ENCODE measurements around the gene UGGT2. TPM values are rescaled to one million over a fixed set of nuclear protein-coding genes. Genes with fewer than 3 reads are reported as not detected.
A peak's percentile ranks its signal among the peaks of the same experiment; 100 is the strongest.

Gene UGGT2
- total RNA-seq, 1 donor from 2014 or later: 40.3 TPM

- Mint-ChIP-seq H3K9me3 (ENCODE audit: low read depth) (no peaks in the 10 kb centered on the region), H3K36me3 (ENCODE audit: low read depth) (peaks cover 1% of the 10 kb centered on the region), H3K27me3 (ENCODE audit: low read depth) (no peaks in the 10 kb centered on the region), H3K4me1 (ENCODE audit: low read depth) (no peaks in the 10 kb centered on the region), H3K27ac (ENCODE audit: unreplicated experiment) (no peak overlapping the region), H3K4me3 (ENCODE audit: unreplicated experiment) (no peak overlapping the region)
- no peak for DNase-seq (ENCODE audit: low spot score)
- TF ChIP-seq CTCF (IDR thresholded peaks at IDR 0.05): no peak
These were observed 20.5 kb downstream of the UGGT2 start for GRCh38 chr13:96032717-96033116.

- H3K4me1 Mint-ChIP-seq (ENCODE audit: low read depth): peaks cover 9% of the 10 kb centered on the region
These were observed 24.2 kb downstream of the UGGT2 start for GRCh38 chr13:96029002-96029401.

GRCh38 chr13:96027496-96027895 is 25.7 kb downstream of the UGGT2 start:
- H3K27me3 Mint-ChIP-seq (ENCODE audit: low read depth): no peaks in the 10 kb centered on the region
- H3K4me3 Mint-ChIP-seq (ENCODE audit: unreplicated experiment): no peak overlapping the region
- no peak overlapping the region for H3K27ac Mint-ChIP-seq (ENCODE audit: unreplicated experiment)
- DNase-seq (ENCODE audit: low spot score): no peak
- H3K9me3 Mint-ChIP-seq (ENCODE audit: low read depth): no peaks in the 10 kb centered on the region
- H3K36me3 Mint-ChIP-seq (ENCODE audit: low read depth): peaks cover 1% of the 10 kb centered on the region
- peaks cover 9% of the 10 kb centered on the region for H3K4me1 Mint-ChIP-seq (ENCODE audit: low read depth)
- no peak for TF ChIP-seq CTCF (IDR thresholded peaks at IDR 0.05)

More at GRCh38 chr13:96029002-96029401, 24.2 kb downstream of the UGGT2 start:
- no peak for TF ChIP-seq CTCF (IDR thresholded peaks at IDR 0.05)
- no peak for DNase-seq (ENCODE audit: low spot score)
- Mint-ChIP-seq H3K4me3 (ENCODE audit: unreplicated experiment) (no peak overlapping the region), H3K36me3 (ENCODE audit: low read depth) (peaks cover 1% of the 10 kb centered on the region), H3K9me3 (ENCODE audit: low read depth) (no peaks in the 10 kb centered on the region), H3K27ac (ENCODE audit: unreplicated experiment) (no peak overlapping the region), H3K27me3 (ENCODE audit: low read depth) (no peaks in the 10 kb centered on the region)

- H3K4me1 Mint-ChIP-seq (ENCODE audit: low read depth): peaks cover 11% of the 10 kb centered on the region
- H3K4me3 Mint-ChIP-seq (ENCODE audit: unreplicated experiment): no peak overlapping the region
- no peak for TF ChIP-seq CTCF (IDR thresholded peaks at IDR 0.05)
- no peak for DNase-seq (ENCODE audit: low spot score)
- H3K9me3 Mint-ChIP-seq (ENCODE audit: low read depth): no peaks in the 10 kb centered on the region
- H3K27me3 Mint-ChIP-seq (ENCODE audit: low read depth): no peaks in the 10 kb centered on the region
- H3K27ac Mint-ChIP-seq (ENCODE audit: unreplicated experiment): peak overlapping the region; percentile 14
- no peaks in the 10 kb centered on the region for H3K36me3 Mint-ChIP-seq (ENCODE audit: low read depth)
These were observed 27.9 kb downstream of the UGGT2 start for GRCh38 chr13:96025283-96025682.

GRCh38 chr13:96020931-96021330 is 32.3 kb downstream of the UGGT2 start:
- H3K36me3 Mint-ChIP-seq (ENCODE audit: low read depth): peaks cover 8% of the 10 kb centered on the region
- no peaks in the 10 kb centered on the region for H3K27me3 Mint-ChIP-seq (ENCODE audit: low read depth)
- DNase-seq (ENCODE audit: low spot score): no peak
- TF ChIP-seq CTCF (IDR thresholded peaks at IDR 0.05): no peak
- H3K4me3 Mint-ChIP-seq (ENCODE audit: unreplicated experiment): no peak overlapping the region
- no peak overlapping the region for H3K27ac Mint-ChIP-seq (ENCODE audit: unreplicated experiment)
- peaks cover 12% of the 10 kb centered on the region for H3K4me1 Mint-ChIP-seq (ENCODE audit: low read depth)
- H3K9me3 Mint-ChIP-seq (ENCODE audit: low read depth): peaks cover 5% of the 10 kb centered on the region

All from chondrocyte (in vitro differentiated cells).